TTC549 (cell line): Measurements from ENCODE around the gene DNM2.
"Not testable (repeated sequence)": the region's sequence is repeated elsewhere in the genome, so short reads cannot be mapped to it uniquely, and the experiment has no call there.

Experiments
- FAIRE-seq: peaks from 2 replicates; lab custom pipeline; 2012; peaks lifted over from hg19 to GRCh38; lab: Jason Lieb, UNC

The DNM2 gene

DNA sequence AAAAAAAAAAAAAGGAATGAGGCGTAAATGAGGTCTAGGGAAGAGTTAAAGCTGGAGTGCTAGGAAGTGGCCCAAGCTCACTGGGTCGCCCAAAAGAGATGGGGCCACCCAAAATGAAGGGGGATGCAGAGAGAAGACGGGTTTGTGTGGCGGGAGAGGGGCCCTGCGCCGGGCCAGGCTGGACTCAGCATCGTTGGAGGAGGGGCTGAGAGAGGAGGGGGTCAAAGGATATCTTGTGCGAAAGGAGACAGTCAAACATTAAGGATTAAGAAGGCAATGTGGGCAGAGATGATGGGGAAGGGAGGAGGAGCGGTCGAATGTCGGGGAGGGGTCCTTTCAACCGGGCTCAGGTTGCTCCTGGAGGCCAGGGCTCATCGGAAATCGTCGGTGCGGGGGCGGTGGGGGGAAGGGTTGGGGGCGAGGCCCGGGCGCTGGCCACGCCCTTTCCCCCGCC lies 152.6 kb downstream of the DNM2 start:
- FAIRE-seq = no peak

- no peak for FAIRE-seq
Observed at GRCh38 chr19:10870955-10871603, 153.2 kb downstream of the DNM2 start, which contains the start of gene CARM1. Gene CARM1 (plus strand): TSS chr19:10871553. CDS start chr19:10871703, 150 bp downstream.

DNA sequence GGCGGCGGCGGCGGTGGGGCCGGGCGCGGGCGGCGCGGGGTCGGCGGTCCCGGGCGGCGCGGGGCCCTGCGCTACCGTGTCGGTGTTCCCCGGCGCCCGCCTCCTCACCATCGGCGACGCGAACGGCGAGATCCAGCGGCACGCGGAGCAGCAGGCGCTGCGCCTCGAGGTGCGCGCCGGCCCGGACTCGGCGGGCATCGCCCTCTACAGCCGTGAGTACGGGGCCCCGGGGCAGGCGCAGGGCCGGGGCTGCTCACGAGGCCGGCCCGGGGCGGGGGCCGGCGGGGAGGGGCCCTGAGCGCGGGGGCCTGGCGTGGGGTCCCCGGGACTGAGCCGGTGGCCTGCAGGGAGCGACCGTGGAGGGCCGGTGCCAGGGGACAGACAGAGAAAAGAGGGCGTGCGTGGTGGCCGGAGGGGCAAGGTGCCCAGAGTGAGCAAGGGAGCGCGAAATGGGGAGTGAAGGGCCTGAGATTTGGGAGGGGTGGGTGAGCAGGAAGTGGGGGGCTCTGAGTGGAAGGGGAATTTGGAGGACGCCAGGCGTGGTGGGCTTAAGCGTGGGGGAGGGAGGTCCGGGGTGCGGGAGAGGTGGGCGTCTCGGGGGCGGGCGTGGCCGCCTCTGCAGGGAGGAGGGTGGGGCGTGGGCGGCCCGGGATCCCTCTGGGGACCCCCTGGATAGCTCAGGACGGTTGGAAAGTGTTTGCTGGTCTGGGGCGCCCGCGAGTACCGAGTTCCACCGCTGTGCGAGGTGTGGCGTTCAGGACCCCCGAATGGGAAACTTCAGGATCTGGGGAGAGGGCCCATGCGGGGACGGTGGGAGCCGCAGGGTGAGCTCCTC lies 154.0 kb downstream of the DNM2 start:
- FAIRE-seq = no peak

DNA sequence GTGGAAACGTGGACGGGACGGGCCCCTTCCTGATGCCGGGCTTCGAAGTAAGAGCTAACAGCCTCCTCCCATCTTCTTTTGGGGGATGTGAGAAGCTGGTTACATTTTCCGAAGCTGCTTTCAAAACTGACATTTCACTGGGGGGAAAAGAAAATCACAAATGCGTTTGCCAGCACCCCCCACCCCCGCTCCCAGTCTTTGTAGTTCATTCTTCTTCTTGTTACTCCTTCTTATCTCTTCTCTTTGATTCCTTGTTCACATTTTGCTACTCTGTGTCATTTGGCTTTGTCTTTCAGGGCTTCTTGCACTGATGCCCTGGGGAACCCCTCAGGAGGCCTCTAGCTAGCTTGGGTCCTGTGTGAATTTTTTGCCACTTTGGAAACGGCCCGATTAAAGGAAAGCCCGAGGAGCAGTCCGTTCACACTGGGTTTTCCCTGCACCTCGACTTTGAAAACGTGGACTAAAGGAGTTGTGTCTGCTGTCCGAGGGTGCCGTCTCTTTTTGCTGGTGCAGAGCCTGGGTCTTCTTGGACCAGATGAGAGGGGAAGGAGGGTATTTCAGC lies 154.7 kb downstream of the DNM2 start:
- FAIRE-seq = no peak

DNA sequence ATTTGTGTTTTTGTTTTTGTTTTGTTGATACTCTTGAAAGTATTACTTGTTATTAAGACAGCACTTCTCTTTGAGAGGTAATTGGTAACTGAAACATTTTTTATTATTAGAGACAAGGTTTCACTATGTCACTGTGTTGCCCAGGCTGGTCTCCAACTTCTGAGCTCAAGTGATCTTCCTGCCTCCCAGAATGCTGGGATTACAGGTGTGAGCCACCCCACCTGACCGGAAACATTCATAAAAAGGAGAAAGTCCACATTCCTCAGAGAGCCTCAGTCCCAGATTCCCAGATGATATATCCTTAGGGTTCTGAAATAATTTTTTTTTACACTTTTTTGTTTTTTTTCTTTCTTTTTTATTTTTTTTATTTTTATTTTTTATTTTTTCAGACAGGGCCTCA lies 156.1 kb downstream of the DNM2 start:
- FAIRE-seq = no peak

DNA sequence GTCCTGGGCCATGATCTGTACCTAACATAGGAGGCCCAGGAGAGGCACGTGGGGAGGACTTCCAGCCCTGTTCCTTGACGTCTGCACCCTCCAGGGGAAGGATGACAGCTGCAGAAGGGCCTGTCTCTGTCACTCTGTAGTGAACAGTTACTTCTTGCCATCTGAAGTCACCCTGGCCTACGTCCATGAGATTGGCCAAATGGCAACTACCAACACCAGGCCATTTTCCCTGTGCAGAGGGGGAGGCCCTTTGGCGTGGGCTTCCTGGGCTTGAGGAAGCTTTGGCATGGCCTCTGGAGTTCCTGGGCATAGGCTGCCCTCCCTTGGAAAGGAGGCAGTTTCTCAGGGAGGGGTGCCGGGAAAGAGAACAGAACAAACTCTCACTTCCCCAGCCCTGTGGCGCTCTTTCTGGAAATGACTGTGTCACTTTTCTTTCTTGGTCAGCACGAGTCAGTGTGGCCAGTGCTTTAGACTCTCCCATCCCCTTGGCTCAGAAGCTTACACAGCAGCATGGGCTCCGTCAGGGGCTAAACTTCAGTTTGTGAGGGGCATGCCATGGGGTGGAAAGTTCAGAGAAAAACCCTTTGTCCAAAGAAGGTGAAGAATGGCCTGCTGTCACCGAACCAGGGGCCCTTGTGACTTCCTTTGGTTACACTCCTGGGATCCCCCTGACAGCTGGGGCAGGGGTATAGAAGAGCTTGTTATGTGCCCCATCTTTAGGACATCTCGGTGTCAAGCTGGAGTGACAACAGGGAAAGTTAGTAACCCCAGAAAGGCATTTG lies 158.8 kb downstream of the DNM2 start:
- FAIRE-seq = no peak

DNA sequence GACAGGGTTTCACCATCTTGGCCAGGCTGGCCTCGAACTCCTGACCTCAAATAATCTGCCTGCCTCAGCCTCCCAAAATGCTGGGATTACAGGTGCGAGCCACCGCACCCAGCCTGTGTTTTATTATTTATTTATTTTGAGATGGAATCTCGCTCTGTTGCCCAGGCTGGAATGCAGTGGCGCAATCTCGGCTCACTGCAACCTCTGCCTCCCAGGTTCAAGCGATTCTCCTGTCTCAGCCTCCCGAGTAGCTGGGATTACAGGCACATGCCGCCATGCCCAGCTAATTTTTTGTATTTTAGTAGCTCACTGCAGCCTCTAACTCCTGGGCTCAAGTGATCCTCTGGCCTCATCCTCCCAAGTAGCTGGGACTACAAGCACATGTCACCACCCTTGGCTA lies 159.7 kb downstream of the DNM2 start:
- FAIRE-seq = not testable (repeated sequence)

DNA sequence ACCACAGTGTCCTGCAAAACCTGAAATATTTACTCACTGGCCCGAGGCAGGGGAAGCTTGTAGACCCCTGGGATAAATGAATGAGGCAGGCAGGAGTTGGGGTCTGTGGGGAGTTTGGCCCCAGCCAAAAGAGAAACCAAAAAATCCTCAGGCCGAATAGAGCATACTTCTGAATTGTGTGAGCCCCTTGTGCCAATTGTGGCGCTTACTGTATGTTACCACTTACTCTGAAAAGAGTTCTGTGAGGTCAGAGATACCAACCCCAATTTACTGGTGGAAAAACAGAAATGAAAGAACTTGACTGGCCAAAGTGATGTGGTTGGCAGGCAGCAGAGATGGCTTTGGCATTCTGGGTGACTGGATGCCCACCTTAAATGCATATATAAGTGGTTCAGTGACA lies 160.4 kb downstream of the DNM2 start:
- no peak for FAIRE-seq
